ENCODE measurements around the gene LIN37.
"Not testable (repeated sequence)": the region's sequence is repeated elsewhere in the genome, so short reads cannot be mapped to it uniquely, and the experiment has no call there.

Gene LIN37

GRCh38 chr19:35766571-35767104 lies 18.3 kb downstream of the LIN37 start:
- DNase-seq (ENCODE audit: low read depth), result no peak
- H3K4me3 ChIP-seq (ENCODE audit: low read depth, low read length), result no peak overlapping the region

GRCh38 chr19:35767288-35768081 lies 19.1 kb downstream of the LIN37 start:
- no peak for DNase-seq (ENCODE audit: low read depth)
- no peak overlapping the region for H3K4me3 ChIP-seq (ENCODE audit: low read depth, low read length)

- no peak overlapping the region for H3K4me3 ChIP-seq (ENCODE audit: low read depth, low read length)
- DNase-seq (ENCODE audit: low read depth), result no peak
These were observed 19.7 kb downstream of the LIN37 start for GRCh38 chr19:35768082-35768421.

GRCh38 chr19:35772362-35772761 lies 24.0 kb downstream of the LIN37 start:
- not testable (repeated sequence) for DNase-seq (ENCODE audit: low read depth); H3K4me3 ChIP-seq (ENCODE audit: low read depth, low read length)

GRCh38 chr19:35773020-35773806 lies 24.8 kb downstream of the LIN37 start:
- DNase-seq (ENCODE audit: low read depth), result no peak
- H3K4me3 ChIP-seq (ENCODE audit: low read depth, low read length), result no peak overlapping the region

- peak overlapping the region; percentile 40 for H3K4me3 ChIP-seq (ENCODE audit: low read depth, low read length)
- no peak for DNase-seq (ENCODE audit: low read depth)
These were observed 26.1 kb downstream of the LIN37 start for GRCh38 chr19:35774274-35775045.

- DNase-seq (ENCODE audit: low read depth), result no peak
- H3K4me3 ChIP-seq (ENCODE audit: low read depth, low read length), result peak overlapping the region; percentile 40
These were observed 26.6 kb downstream of the LIN37 start for GRCh38 chr19:35775046-35775297.

GRCh38 chr19:35775298-35776101 lies 27.1 kb downstream of the LIN37 start, which contains the start of gene ARHGAP33:
TSS of gene ARHGAP33 (plus strand) at chr19:35775564. CDS start at chr19:35775659, 95 bp downstream.
- peak; percentile 81 for DNase-seq (ENCODE audit: low read depth)
- peak within 1 kb of the TSS; percentile 69 for H3K4me3 ChIP-seq (ENCODE audit: low read depth, low read length)

GRCh38 chr19:35776102-35776788 lies 27.9 kb downstream of the LIN37 start:
- DNase-seq (ENCODE audit: low read depth), result no peak
- H3K4me3 ChIP-seq (ENCODE audit: low read depth, low read length), result peak overlapping the region; percentile 69

- no peak for DNase-seq (ENCODE audit: low read depth)
- H3K4me3 ChIP-seq (ENCODE audit: low read depth, low read length), result no peak overlapping the region
These were observed 28.9 kb downstream of the LIN37 start for GRCh38 chr19:35777086-35777841.

GRCh38 chr19:35777961-35778360 lies 29.6 kb downstream of the LIN37 start:
- no peak overlapping the region for H3K4me3 ChIP-seq (ENCODE audit: low read depth, low read length)
- DNase-seq (ENCODE audit: low read depth), result no peak

- H3K4me3 ChIP-seq (ENCODE audit: low read depth, low read length), result no peak overlapping the region
- DNase-seq (ENCODE audit: low read depth), result no peak
These were observed 30.7 kb downstream of the LIN37 start for GRCh38 chr19:35779033-35779432.

GRCh38 chr19:35780058-35780457 lies 31.7 kb downstream of the LIN37 start:
- DNase-seq (ENCODE audit: low read depth), result no peak
- H3K4me3 ChIP-seq (ENCODE audit: low read depth, low read length), result no peak overlapping the region

- no peak overlapping the region for H3K4me3 ChIP-seq (ENCODE audit: low read depth, low read length)
- no peak for DNase-seq (ENCODE audit: low read depth)
These were observed 32.3 kb downstream of the LIN37 start for GRCh38 chr19:35780717-35781116.

GRCh38 chr19:35781650-35782049 lies 33.3 kb downstream of the LIN37 start:
- no peak for DNase-seq (ENCODE audit: low read depth)
- no peak overlapping the region for H3K4me3 ChIP-seq (ENCODE audit: low read depth, low read length)

- no peak overlapping the region for H3K4me3 ChIP-seq (ENCODE audit: low read depth, low read length)
- no peak for DNase-seq (ENCODE audit: low read depth)
These were observed 34.2 kb downstream of the LIN37 start for GRCh38 chr19:35782589-35782988.

GRCh38 chr19:35783469-35784434 lies 35.4 kb downstream of the LIN37 start:
- DNase-seq (ENCODE audit: low read depth), result no peak
- H3K4me3 ChIP-seq (ENCODE audit: low read depth, low read length), result no peak overlapping the region

Measured in skeletal muscle cell (primary cell).